ENCODE data around the gene PARVA.

Gene PARVA

DNA sequence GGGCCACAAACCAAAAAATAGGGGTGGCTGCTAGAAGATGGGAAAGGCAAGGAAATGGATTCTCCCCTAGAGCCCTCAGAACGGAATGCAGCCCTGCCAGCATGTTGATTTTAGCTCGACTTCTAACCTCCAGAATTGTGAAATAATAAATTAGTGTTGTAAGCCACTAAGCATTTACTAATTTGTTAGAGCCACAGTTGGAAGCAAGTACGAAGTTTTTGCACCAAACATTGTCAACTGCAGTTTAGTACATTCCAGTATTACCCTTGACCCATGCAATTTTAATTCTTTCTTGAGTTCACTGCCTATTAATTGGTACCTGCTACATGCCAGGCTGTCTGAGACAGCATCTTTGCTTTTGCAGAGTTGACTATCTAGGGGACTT, 32.2 kb downstream of the PARVA start:
- no peak for TF ChIP-seq CTCF (IDR thresholded peaks at IDR 0.05; ENCODE audit: low read depth, low read length)
- no peak overlapping the region for H3K4me3 ChIP-seq (ENCODE audit: low read depth, low read length)

DNA sequence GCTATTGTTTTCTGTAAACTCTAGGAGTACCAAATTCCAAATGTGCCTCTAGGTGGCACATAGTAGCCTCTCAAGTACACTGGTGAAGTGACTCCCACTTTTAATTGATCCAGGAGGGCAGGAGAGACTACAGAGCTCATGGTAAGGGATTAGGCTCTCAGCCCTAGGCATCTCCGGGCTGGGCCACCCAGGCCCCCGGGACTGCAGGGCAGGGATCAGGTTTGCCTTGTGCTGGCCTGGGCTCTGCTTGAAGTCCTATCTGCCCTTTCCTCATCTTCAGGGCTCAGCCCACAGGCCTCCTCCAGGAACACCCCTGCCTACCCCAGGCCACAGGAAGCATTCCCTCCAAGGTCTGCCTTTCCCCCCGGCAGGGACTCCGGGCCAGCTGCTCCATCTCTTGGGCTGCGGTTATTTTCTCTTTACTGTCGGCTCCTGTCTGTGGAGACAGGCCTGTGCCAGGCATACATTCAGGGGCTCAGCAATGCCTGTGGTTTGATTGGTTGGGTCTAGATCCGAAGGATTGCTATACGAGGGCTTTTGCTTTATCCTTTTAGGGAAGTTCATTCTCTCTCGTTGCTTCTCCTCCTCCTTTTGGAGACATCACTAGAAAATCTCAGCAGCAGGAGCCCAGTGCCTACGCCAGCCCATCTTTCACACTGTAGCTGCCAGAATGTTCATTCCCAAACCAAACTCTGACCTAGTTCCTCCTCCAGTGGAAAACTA, 32.8 kb downstream of the PARVA start:
- H3K4me3 ChIP-seq (ENCODE audit: low read depth, low read length): no peak overlapping the region
- TF ChIP-seq CTCF (IDR thresholded peaks at IDR 0.05; ENCODE audit: low read depth, low read length): 0 out of 2 replicates have a peak, but pooled peaks have one; percentile 7

GRCh38 chr11:12411393-12411792, 34.0 kb downstream of the PARVA start:
- TF ChIP-seq CTCF (IDR thresholded peaks at IDR 0.05; ENCODE audit: low read depth, low read length): no peak
- H3K4me3 ChIP-seq (ENCODE audit: low read depth, low read length): no peak overlapping the region

DNA sequence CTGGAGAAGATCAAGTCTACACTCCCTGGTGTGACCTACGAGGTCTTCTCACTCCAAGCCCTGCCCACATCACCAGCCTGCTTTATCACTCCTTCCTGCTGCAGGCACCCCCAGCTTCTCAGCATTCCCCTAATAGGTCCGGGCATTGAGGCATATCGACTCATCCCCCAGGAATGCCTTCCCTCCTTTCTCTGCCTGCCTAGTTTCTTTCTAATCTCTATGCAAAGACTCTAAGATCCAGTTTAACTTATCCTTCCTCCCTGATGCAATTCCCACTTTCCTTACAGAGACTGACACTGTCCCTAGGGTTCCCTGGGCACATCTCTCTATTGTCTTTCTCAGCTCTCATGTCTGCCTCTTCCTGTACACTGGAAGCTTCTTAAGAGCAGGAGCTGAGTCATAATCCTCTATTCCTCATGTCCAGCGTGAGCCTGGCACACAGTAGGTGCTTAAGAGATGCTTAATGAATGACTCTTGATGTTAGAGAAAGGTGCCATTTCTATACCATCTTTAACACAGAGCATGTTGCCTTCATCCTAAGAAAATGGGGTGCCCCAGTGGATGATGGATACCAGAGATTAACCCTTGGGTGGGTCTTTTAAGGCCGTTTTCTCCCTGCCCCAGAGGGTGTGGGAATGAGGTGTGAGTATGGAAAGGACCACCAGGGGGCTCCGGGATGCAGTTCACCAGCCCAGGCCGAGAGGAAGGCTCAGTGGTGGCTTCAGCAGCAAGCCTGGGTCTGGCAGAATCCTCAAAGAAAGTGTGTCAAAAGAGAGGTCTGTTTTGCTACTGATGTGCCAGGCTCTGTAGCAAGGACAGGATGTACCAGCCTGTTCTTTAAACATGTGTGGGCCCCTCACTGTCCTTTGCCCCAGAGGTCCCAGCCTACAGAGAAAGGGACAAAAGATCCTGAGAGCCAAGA, 34.7 kb downstream of the PARVA start:
- TF ChIP-seq CTCF (IDR thresholded peaks at IDR 0.05; ENCODE audit: low read depth, low read length): peak; percentile 82
- no peak overlapping the region for H3K4me3 ChIP-seq (ENCODE audit: low read depth, low read length)

- no peak for TF ChIP-seq CTCF (IDR thresholded peaks at IDR 0.05; ENCODE audit: low read depth, low read length)
- H3K4me3 ChIP-seq (ENCODE audit: low read depth, low read length): peak overlapping the region; percentile 18; the same call in 1 of the 2 replicates
These were observed 36.0 kb downstream of the PARVA start for GRCh38 chr11:12413141-12414052.

DNA sequence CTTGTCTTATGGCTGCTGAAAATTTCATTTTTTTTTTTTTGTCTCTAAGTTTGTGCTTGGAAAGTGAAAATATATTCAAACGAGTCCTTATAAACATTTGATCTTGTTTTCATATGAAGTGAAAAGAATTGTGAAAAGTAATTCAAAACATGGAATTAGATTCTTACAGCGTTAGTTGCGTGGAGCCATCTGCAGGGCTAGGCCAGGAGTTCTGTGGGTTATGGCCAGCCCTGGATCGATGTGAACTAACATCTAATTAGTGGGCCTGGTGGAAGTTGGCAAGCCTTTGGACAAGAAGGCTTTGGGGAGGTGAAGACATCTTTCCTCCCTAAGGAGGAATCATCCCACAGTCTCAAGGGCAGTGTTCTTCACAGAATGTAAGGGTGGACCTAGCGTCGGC, 37.2 kb downstream of the PARVA start:
- H3K4me3 ChIP-seq (ENCODE audit: low read depth, low read length): no peak overlapping the region
- no peak for TF ChIP-seq CTCF (IDR thresholded peaks at IDR 0.05; ENCODE audit: low read depth, low read length)

Measured in WI38 (cell line).